Hepatocyte (in vitro differentiated cells): ENCODE results near the gene SF3B1. TPM values are rescaled to one million over a fixed set of nuclear protein-coding genes. Genes with fewer than 3 reads are reported as not detected.
A peak's percentile ranks its signal among the peaks of the same experiment; 100 is the strongest.
"Not testable (repeated sequence)": the region's sequence is repeated elsewhere in the genome, so short reads cannot be mapped to it uniquely, and the experiment has no call there.

Source experiments
- DNase-seq: peaks from one replicate; pipeline ENCODE4 v3.0.0-alpha.2; 2016; ENCODE audit warnings: low spot score
- H2AFZ ChIP-seq: fragments of 200-600 bp; sonication (generic); 2 replicates; pipeline ENCODE4 v1.6.0; 2016; ENCODE audit warnings: antibody characterized with exemption, mild to moderate bottlenecking
- H3K27ac ChIP-seq: fragments of 200-600 bp; sonication (generic); 2 replicates; pipeline ENCODE4 v1.5.1; 2016; ENCODE audit warnings: mild to moderate bottlenecking
- H3K27me3 ChIP-seq: fragments of 200-600 bp; sonication (generic); 2 replicates; pipeline ENCODE4 v1.6.1; 2016
- H3K36me3 ChIP-seq: fragments of 200-600 bp; sonication (generic); replicated peaks from 2 replicates; pipeline ENCODE4 v1.5.1; 2016; ENCODE audit warnings: low read depth; ENCODE audit not compliant: insufficient read depth
- H3K4me1 ChIP-seq: fragments of 200-600 bp; sonication (generic); 2 replicates; pipeline ENCODE4 v1.5.1; 2016; ENCODE audit warnings: mild to moderate bottlenecking, moderate library complexity; ENCODE audit not compliant: insufficient read depth
- H3K4me2 ChIP-seq: fragments of 200-600 bp; sonication (generic); 2 replicates; pipeline ENCODE4 v1.6.0; 2016
- H3K4me3 ChIP-seq: fragments of 200-600 bp; sonication (generic); 2 replicates; pipeline ENCODE4 v1.5.1; 2016; ENCODE audit warnings: mild to moderate bottlenecking
- H3K79me2 ChIP-seq: fragments of 200-600 bp; sonication (generic); 2 replicates; pipeline ENCODE4 v1.6.0; 2017; ENCODE audit warnings: mild to moderate bottlenecking
- H3K9me2 ChIP-seq: fragments of 200-600 bp; sonication (generic); replicated peaks from 2 replicates; pipeline ENCODE4 v1.6.0; 2017; ENCODE audit warnings: mild to moderate bottlenecking; ENCODE audit not compliant: insufficient read depth
- H3K9me3 ChIP-seq: fragments of 200-600 bp; sonication (generic); 2 replicates; pipeline ENCODE4 v1.5.1; 2016; ENCODE audit warnings: low read depth, mild to moderate bottlenecking
- H4K20me1 ChIP-seq: fragments of 200-600 bp; sonication (generic); 2 replicates; pipeline ENCODE4 v1.6.0; 2016; ENCODE audit warnings: mild to moderate bottlenecking; ENCODE audit not compliant: insufficient read depth, poor library complexity, severe bottlenecking
- EZH2 ChIP-seq: fragments of 200-600 bp; sonication (generic); IDR thresholded peaks from 2 replicates; pipeline ENCODE4 v1.6.1; 2016; ENCODE audit warnings: antibody characterized with exemption, mild to moderate bottlenecking, borderline replicate concordance
- EZH2phosphoT487 ChIP-seq: fragments of 200-600 bp; sonication (generic); IDR thresholded peaks from one replicate; pipeline ENCODE4 v1.6.1; 2018; ENCODE audit warnings: antibody characterized with exemption, mild to moderate bottlenecking, low read depth, moderate library complexity; ENCODE audit not compliant: unreplicated experiment, severe bottlenecking
- WGBS: methylation state at CpG from one replicate; pipeline ENCODE4 v1.1.6; 2016; ENCODE audit warnings: low lambda C conversion rate; ENCODE audit errors: missing lambda C conversion rate; 5-methylcytosine and 5-hydroxymethylcytosine counted together
- polyA plus RNA-seq: library from polyadenylated mRNA; unstranded; fragments of >200 nt; fragmentation: Nextera tagmentation; extraction: Ambion mirVana; gene quantifications from 2 replicates; pipeline ENCODE4 v1.2.1, GENCODE V29; 2016
- total RNA-seq: library from RNA; depleted of rRNA; stranded (reverse); fragments of >200 nt; gene quantifications from 2 replicates; pipeline ENCODE4 v1.2.3, GENCODE V29; 2014
- TF ChIP-seq, protein P1 (sequence below): fragments of 200-600 bp; sonication (generic); IDR thresholded peaks from 2 replicates; pipeline ENCODE4 v1.5.1; 2016; ENCODE audit warnings: antibody characterized with exemption, mild to moderate bottlenecking; ENCODE audit not compliant: poor library complexity

SF3B1 gene
- total and polyA plus RNA-seq, 2 experiments from 2014 or later: 161 to 321 TPM

- no peaks in the 10 kb centered on the region for H3K36me3 ChIP-seq
- H3K4me3 ChIP-seq: peak within 1 kb of the TSS; percentile 35
- peak within 1 kb of the TSS; percentile 98 for H3K27ac ChIP-seq
- H2AFZ ChIP-seq: peak within 1 kb of the TSS; percentile 23
- peaks cover 22% of the 10 kb centered on the region for H4K20me1 ChIP-seq
- TF ChIP-seq EZH2phosphoT487 (no peak), EZH2 (no peak)
- TF ChIP-seq, protein P1, sequence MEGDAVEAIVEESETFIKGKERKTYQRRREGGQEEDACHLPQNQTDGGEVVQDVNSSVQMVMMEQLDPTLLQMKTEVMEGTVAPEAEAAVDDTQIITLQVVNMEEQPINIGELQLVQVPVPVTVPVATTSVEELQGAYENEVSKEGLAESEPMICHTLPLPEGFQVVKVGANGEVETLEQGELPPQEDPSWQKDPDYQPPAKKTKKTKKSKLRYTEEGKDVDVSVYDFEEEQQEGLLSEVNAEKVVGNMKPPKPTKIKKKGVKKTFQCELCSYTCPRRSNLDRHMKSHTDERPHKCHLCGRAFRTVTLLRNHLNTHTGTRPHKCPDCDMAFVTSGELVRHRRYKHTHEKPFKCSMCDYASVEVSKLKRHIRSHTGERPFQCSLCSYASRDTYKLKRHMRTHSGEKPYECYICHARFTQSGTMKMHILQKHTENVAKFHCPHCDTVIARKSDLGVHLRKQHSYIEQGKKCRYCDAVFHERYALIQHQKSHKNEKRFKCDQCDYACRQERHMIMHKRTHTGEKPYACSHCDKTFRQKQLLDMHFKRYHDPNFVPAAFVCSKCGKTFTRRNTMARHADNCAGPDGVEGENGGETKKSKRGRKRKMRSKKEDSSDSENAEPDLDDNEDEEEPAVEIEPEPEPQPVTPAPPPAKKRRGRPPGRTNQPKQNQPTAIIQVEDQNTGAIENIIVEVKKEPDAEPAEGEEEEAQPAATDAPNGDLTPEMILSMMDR: peak; percentile 34
- H3K27me3 ChIP-seq: no peaks in the 10 kb centered on the region
- no peaks in the 10 kb centered on the region for H3K9me3 ChIP-seq
- no peaks in the 10 kb centered on the region for H3K9me2 ChIP-seq
- peak; percentile 100 for DNase-seq
- H3K79me2 ChIP-seq: peaks cover 44% of the 10 kb centered on the region
- H3K4me2 ChIP-seq: peak within 1 kb of the TSS; percentile 85
- H3K4me1 ChIP-seq: no peaks in the 10 kb centered on the region
- WGBS: 2% methylated on average over 69 of the region's 70 CpGs
Measured at GRCh38 chr2:197453123-197453913, 18.5 kb upstream of the SF3B1 start, which contains the start of gene COQ10B. COQ10B (plus strand) TSS chr2:197453552; CDS start chr2:197453561, 9 bp downstream.

GRCh38 chr2:197452754-197453122 lies 17.9 kb upstream of the SF3B1 start:
- TF ChIP-seq EZH2phosphoT487 (no peak), EZH2 (no peak)
- TF ChIP-seq, protein P1: no peak
- WGBS: 7% methylated on average over 11 of the region's 11 CpGs
- Histone ChIP-seq H3K4me1 (no peaks in the 10 kb centered on the region), H3K4me2 (peak overlapping the region; percentile 74), H4K20me1 (peaks cover 22% of the 10 kb centered on the region), H3K79me2 (peaks cover 38% of the 10 kb centered on the region), H3K4me3 (peak overlapping the region; percentile 3), H2AFZ (peak overlapping the region; percentile 23), H3K36me3 (no peaks in the 10 kb centered on the region), H3K9me2 (no peaks in the 10 kb centered on the region), H3K27ac (peak overlapping the region; percentile 83), H3K27me3 (no peaks in the 10 kb centered on the region), H3K9me3 (no peaks in the 10 kb centered on the region)
- DNase-seq: no peak

GRCh38 chr2:197450935-197451358 lies 16.1 kb upstream of the SF3B1 start:
- not testable (repeated sequence) for H3K9me2 ChIP-seq, H3K4me1 ChIP-seq, H3K27me3 ChIP-seq, H3K36me3 ChIP-seq, H3K4me3 ChIP-seq, DNase-seq, H3K27ac ChIP-seq, H3K9me3 ChIP-seq, H3K4me2 ChIP-seq, H2AFZ ChIP-seq
- peaks cover 15% of the 10 kb centered on the region for H4K20me1 ChIP-seq
- peaks cover 20% of the 10 kb centered on the region for H3K79me2 ChIP-seq
- 83% methylated on average over 6 of the region's 6 CpGs for WGBS

GRCh38 chr2:197450465-197450864 lies 15.6 kb upstream of the SF3B1 start:
- Histone ChIP-seq H3K79me2 (peaks cover 15% of the 10 kb centered on the region), H3K4me3 (no peak overlapping the region), H3K27me3 (no peaks in the 10 kb centered on the region), H3K27ac (no peak overlapping the region), H3K9me2 (no peaks in the 10 kb centered on the region), H3K4me1 (no peaks in the 10 kb centered on the region), H2AFZ (no peak overlapping the region), H3K36me3 (no peaks in the 10 kb centered on the region), H3K4me2 (no peak overlapping the region), H4K20me1 (peaks cover 10% of the 10 kb centered on the region), H3K9me3 (no peaks in the 10 kb centered on the region)
- WGBS: 95% methylated on average over 24 of the region's 25 CpGs
- DNase-seq: no peak
- TF ChIP-seq EZH2 (no peak), EZH2phosphoT487 (no peak)
- TF ChIP-seq, protein P1: no peak
